Epithelial cell of proximal tubule (primary cell): ENCODE data around the gene CR1L. TPM values are rescaled to one million over a fixed set of nuclear protein-coding genes. Genes with fewer than 3 reads are reported as not detected.
A peak's percentile ranks its signal among the peaks of the same experiment; 100 is the strongest.

Experiments used
- DNase-seq: peaks from one replicate; pipeline ENCODE4 v3.0.0-alpha.2; 2011; ENCODE audit warnings: low read depth
- H3K4me3 ChIP-seq: 2 replicates; pipeline ENCODE4 v1.5.1; 2011; ENCODE audit warnings: low read depth, mild to moderate bottlenecking, low read length
- total RNA-seq: library from RNA; depleted of rRNA; stranded (reverse); fragments of >200 nt; gene quantifications from 2 replicates; pipeline ENCODE4 v1.2.3, GENCODE V29; 2015
- TF ChIP-seq, protein P1 (sequence below): conservative IDR thresholded peaks from 2 replicates; pipeline ENCODE4 v1.5.1; 2012; ENCODE audit warnings: low read depth, mild to moderate bottlenecking, low read length

CR1L gene
- total RNA-seq, 1 donor from 2014 or later, result not detected

DNA sequence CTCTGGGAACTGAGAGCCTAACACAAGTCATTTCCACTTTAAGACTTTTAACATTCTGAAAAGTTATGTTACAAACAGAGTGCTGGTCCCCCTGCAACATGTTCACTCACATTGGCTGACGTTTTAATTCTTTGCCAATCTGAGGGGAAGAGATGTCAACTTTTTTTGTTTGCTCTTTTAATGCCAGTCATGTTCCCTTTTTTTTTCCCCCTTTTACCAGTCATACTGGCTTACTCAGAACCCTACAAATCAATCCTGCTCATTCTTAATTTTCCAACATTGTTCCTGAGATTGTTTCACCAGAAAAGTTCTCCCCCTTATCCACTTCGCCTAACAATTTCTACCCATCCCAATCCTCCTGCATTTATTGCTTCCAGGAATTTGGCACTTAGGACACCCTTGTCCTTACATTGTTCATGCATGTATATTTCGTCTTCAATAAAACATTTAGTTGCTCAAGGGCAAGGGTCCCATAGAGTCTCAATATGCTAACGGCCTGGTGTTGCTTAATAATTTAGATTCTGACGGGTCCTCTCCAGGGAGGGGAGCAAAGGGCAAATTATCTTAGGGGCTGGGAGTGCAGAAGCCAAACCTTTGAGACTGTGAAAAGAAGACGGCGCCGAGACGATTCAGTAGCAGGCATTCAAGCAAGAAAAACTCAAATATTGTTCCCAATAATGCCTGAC lies 624 bp upstream of the CR1L start:
- no peak for DNase-seq
- TF ChIP-seq, protein P1, sequence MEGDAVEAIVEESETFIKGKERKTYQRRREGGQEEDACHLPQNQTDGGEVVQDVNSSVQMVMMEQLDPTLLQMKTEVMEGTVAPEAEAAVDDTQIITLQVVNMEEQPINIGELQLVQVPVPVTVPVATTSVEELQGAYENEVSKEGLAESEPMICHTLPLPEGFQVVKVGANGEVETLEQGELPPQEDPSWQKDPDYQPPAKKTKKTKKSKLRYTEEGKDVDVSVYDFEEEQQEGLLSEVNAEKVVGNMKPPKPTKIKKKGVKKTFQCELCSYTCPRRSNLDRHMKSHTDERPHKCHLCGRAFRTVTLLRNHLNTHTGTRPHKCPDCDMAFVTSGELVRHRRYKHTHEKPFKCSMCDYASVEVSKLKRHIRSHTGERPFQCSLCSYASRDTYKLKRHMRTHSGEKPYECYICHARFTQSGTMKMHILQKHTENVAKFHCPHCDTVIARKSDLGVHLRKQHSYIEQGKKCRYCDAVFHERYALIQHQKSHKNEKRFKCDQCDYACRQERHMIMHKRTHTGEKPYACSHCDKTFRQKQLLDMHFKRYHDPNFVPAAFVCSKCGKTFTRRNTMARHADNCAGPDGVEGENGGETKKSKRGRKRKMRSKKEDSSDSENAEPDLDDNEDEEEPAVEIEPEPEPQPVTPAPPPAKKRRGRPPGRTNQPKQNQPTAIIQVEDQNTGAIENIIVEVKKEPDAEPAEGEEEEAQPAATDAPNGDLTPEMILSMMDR, result no peak

GRCh38 chr1:207645635-207646081 lies 725 bp downstream of the CR1L start:
- TF ChIP-seq, protein P1, result no peak
- no peak for DNase-seq
- peak overlapping the region; percentile 68 for H3K4me3 ChIP-seq

More for the DNA sequence above, 624 bp upstream of the CR1L start:
- H3K4me3 ChIP-seq, result peak overlapping the region; percentile 68

DNA sequence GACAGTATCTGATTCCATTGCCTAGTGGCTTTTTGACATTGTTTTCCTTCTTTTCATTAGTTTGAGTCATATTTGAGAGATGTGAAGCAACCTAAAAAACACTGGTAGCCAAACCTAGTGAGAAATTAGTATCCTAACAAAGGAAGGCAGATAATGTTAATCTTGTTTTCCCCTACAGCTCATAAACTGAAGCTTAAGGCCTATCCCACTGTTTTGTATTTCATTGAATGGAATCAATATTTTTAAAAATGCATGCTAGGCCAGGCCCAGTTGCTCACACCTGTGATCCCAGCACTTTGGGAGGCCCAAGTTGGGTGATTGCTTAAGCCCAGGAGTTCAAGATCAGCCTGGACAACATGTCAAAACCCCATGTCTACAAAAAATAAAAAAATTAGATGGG lies 1.2 kb downstream of the CR1L start:
- H3K4me3 ChIP-seq, result no peak overlapping the region
- no peak for DNase-seq
- TF ChIP-seq, protein P1, result no peak

- TF ChIP-seq, protein P1, result no peak
- H3K4me3 ChIP-seq, result no peak overlapping the region
- DNase-seq, result no peak
These were observed 2.1 kb downstream of the CR1L start for GRCh38 chr1:207646944-207647579.

GRCh38 chr1:207647671-207648333 lies 2.9 kb downstream of the CR1L start:
- no peak for DNase-seq
- H3K4me3 ChIP-seq, result no peak overlapping the region
- TF ChIP-seq, protein P1, result no peak

DNA sequence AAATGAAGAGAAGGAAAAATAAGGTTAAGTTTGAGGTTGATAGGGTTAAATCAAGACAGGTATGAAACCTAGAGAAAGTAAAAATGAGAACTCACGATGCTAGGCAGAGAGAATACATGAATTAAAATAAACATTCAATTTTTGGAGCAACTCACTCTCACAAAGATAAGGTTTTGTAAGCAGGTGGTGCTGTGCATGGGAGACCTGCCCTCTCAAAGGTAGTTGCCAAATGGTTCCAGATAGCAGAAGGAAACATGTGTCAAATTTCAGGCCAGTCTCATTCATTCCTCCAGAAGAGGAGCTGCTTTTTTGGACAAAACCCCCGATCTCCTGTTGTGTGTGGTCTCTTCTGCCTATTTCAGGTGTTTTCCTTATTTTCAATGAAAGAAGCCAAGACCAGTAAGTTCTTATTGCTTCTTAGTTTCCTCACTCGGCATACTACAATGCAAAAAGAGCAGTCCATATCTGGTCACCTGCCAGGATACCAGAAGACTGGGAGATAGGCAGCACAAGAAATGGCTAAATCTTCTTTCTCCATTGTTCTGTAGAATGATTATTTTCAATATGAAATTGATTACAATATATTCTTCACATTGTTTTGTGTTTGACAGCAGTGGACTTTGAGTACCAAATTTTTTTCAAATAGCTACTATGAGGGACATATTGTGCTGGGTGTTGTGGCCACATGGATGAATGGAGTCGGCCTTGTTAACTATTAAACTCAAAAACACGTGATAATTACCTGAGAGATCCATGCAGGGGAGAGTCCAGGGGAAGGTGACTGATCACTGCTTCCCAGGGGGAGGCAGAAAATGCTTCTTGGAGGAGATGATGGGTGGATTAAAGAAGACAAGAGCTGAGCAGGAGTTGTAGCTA lies 3.6 kb downstream of the CR1L start:
- no peak for DNase-seq
- TF ChIP-seq, protein P1, result no peak
- H3K4me3 ChIP-seq, result no peak overlapping the region
